Panc1 (cell line): ENCODE measurements around the gene PRKG1. TPM values are rescaled to one million over a fixed set of nuclear protein-coding genes. Genes with fewer than 3 reads are reported as not detected.

Source experiments
- ATAC-seq: fragments of 200-7000 bp; cut with Tn5 transposase; 2 replicates; pipeline ENCODE4 v1.9.1; 2020; ENCODE audit warnings: mild to moderate bottlenecking, moderate library complexity
- BruUV-seq: library from RNA; stranded (reverse); fragments of 400-500 nt; replicated peaks from 2 replicates; lab custom pipeline; 2021; lab: Mats Ljungman, UMichigan
- CTCF ChIA-PET: fragments of 300-600 bp; sonication (Branson Sonifier 250); formaldehyde crosslinking; loops from one replicate; lab custom pipeline; 2022; ENCODE audit warnings: antibody characterized with exemption; lab: Charles Lee
- POLR2A ChIA-PET: fragments of 300-600 bp; sonication (Branson Sonifier 250); formaldehyde crosslinking; loops from one replicate; lab custom pipeline; 2022; ENCODE audit warnings: antibody characterized with exemption; lab: Charles Lee
- DNase-seq: peaks from one replicate; pipeline ENCODE4 v3.0.0-alpha.2; 2010; ENCODE audit warnings: low read depth, low spot score
- H3K27ac ChIP-seq: 2 replicates; pipeline ENCODE4 v1.5.1; 2011; ENCODE audit warnings: mild to moderate bottlenecking, low read length, inconsistent platforms
- H3K27me3 ChIP-seq: fragments of 200-500 bp; sonication (Bioruptor generic); 2 replicates; pipeline ENCODE4 v1.6.0; 2014; ENCODE audit warnings: low read length, inconsistent platforms; ENCODE audit not compliant: control insufficient read depth, insufficient read depth
- H3K36me3 ChIP-seq: fragments of 200-500 bp; sonication (Bioruptor generic); 2 replicates; pipeline ENCODE4 v1.5.1; 2014; ENCODE audit warnings: inconsistent platforms, mild to moderate bottlenecking, low read length, moderate library complexity; ENCODE audit not compliant: control insufficient read depth, insufficient read depth
- H3K4me1 ChIP-seq: 2 replicates; pipeline ENCODE4 v1.5.1; 2011; ENCODE audit warnings: inconsistent platforms, mild to moderate bottlenecking, low read length, moderate library complexity; ENCODE audit not compliant: control insufficient read depth, insufficient read depth
- H3K4me3 ChIP-seq, 2 experiments: 2 replicates each; pipeline ENCODE4 v1.5.1; 2011 to 2012; ENCODE audit warnings: low read depth in 2 of 2, low read length in 2 of 2, mild to moderate bottlenecking in 2 of 2, inconsistent platforms in 1 of 2, moderate library complexity in 1 of 2
- H3K9me3 ChIP-seq: fragments of 200-500 bp; sonication (Bioruptor generic); 2 replicates; pipeline ENCODE4 v1.5.1; 2014; ENCODE audit warnings: low read depth, mild to moderate bottlenecking, inconsistent platforms, low read length, moderate library complexity; ENCODE audit not compliant: control insufficient read depth, insufficient read depth
- CTCF ChIP-seq: fragments of 450-650 bp; IDR thresholded peaks from 2 replicates; pipeline ENCODE4 v1.5.1; 2017; ENCODE audit warnings: mild to moderate bottlenecking
- POLR2AphosphoS5 ChIP-seq: IDR thresholded peaks from 2 replicates; pipeline ENCODE4 v1.6.1; 2012; ENCODE audit warnings: mild to moderate bottlenecking, low read depth, low read length, moderate library complexity
- REST ChIP-seq, 2 experiments: IDR thresholded peaks; 2 replicates each; pipeline ENCODE4 v1.6.1; 2011 to 2012; ENCODE audit warnings: low read depth in 2 of 2, control low read depth in 1 of 2, low read length in 1 of 2, mild to moderate bottlenecking in 1 of 2, moderate library complexity in 1 of 2; ENCODE audit not compliant: insufficient read depth in 1 of 2
- SIN3A ChIP-seq: IDR thresholded peaks from 2 replicates; pipeline ENCODE4 v1.6.1; 2012; ENCODE audit warnings: low read depth, mild to moderate bottlenecking, low read length, moderate library complexity, borderline replicate concordance; ENCODE audit not compliant: insufficient read depth
- TCF7L2 ChIP-seq: IDR thresholded peaks from 2 replicates; pipeline ENCODE4 v1.6.1; 2011; ENCODE audit warnings: mild to moderate bottlenecking, low read depth, low read length, inconsistent platforms
- in situ Hi-C: cut with HindIII; loops from 2 replicates; pipeline ENCODE4 v1.10.0; 2016; ENCODE audit warnings: low sequenced_read_pairs, low pct_unique_long_range_greater_than_20kb
- intact Hi-C: fragments of 100-400 bp; cut with micrococcal nuclease; formaldehyde crosslinking; loops from one replicate; pipeline ENCODE4 v1.10.0; 2022; ENCODE audit not compliant: unreplicated experiment
- total RNA-seq: library from RNA; stranded (reverse); gene quantifications from one replicate; pipeline ENCODE4 v1.2.1, GENCODE V29; 2021; ENCODE audit not compliant: unreplicated experiment

PRKG1 gene
- total RNA-seq, 1 experiment from 2014 or later: 0.92 TPM

GRCh38 chr10:51768886-51769465 lies 694.7 kb downstream of the PRKG1 start:
- Histone ChIP-seq H3K36me3 (no peaks in the 10 kb centered on the region), H3K4me1 (no peaks in the 10 kb centered on the region), H3K27me3 (no peaks in the 10 kb centered on the region), H3K9me3 (peaks cover 6% of the 10 kb centered on the region; the same call in 1 of the 2 replicates), H3K4me3 (no peak overlapping the region), H3K27ac (no peak overlapping the region)
- intact Hi-C loops: no loop called here
- no peak for DNase-seq
- in situ Hi-C loops: no loop called here
- BruUV-seq: no TSS peak
- ATAC-seq: no peak
- ChIA-PET CTCF (no interaction called here), POLR2A (no interaction called here)
- no peak for TF ChIP-seq POLR2AphosphoS5
- no peak for TF ChIP-seq SIN3A
- no peak for TF ChIP-seq CTCF
- no peak for TF ChIP-seq TCF7L2
- no peak for TF ChIP-seq REST (IDR thresholded peaks at IDR 0.05; ENCODE audit: insufficient read depth in 1 of 2, low read depth in 2 of 2, low read length in 1 of 2)

GRCh38 chr10:51770709-51771108 lies 696.4 kb downstream of the PRKG1 start:
- TF ChIP-seq POLR2AphosphoS5: no peak
- no peak for TF ChIP-seq REST (IDR thresholded peaks at IDR 0.05; ENCODE audit: insufficient read depth in 1 of 2, low read depth in 2 of 2, low read length in 1 of 2)
- TF ChIP-seq TCF7L2: no peak
- no peak for TF ChIP-seq SIN3A
- TF ChIP-seq CTCF: no peak
- peaks cover 6% of the 10 kb centered on the region; the same call in 1 of the 2 replicates for H3K9me3 ChIP-seq
- H3K4me3 ChIP-seq: no peak overlapping the region
- ATAC-seq (no peak), DNase-seq (no peak)
- H3K36me3 ChIP-seq: no peaks in the 10 kb centered on the region
- H3K27me3 ChIP-seq: no peaks in the 10 kb centered on the region
- no TSS peak for BruUV-seq
- intact Hi-C loops: no loop called here
- ChIA-PET POLR2A (no interaction called here), CTCF (no interaction called here)
- no peak overlapping the region for H3K27ac ChIP-seq
- in situ Hi-C loops: no loop called here
- H3K4me1 ChIP-seq: no peaks in the 10 kb centered on the region
